HepG2 (cell line): ENCODE measurements around the gene HMGB4. TPM values are rescaled to one million over a fixed set of nuclear protein-coding genes. Genes with fewer than 3 reads are reported as not detected.

Experiments used
- ATAC-seq: fragments of 200-7000 bp; cut with Tn5 transposase; 3 replicates; pipeline ENCODE4 v1.9.1; 2020; ENCODE audit warnings: mild to moderate bottlenecking, moderate library complexity
- BruUV-seq: library from RNA; stranded (reverse); fragments of 400-500 nt; replicated peaks from 2 replicates; lab custom pipeline; 2021; lab: Mats Ljungman, UMichigan
- CTCF ChIA-PET: fragments of 300-600 bp; formaldehyde crosslinking; extraction: SDS; loops from one replicate; lab custom pipeline; 2021; ENCODE audit warnings: low total read pairs, inconsistent platforms, low intra/inter-chr PET ratio; lab: Yijun Ruan, JAX
- POLR2A ChIA-PET: fragments of 350-600 bp; sonication (Branson Sonifier 250); formaldehyde crosslinking; loops from one replicate; lab custom pipeline; 2020; ENCODE audit warnings: antibody characterized with exemption, inconsistent platforms; lab: Yijun Ruan, JAX
- DNase-seq: peaks from one replicate; pipeline ENCODE4 v3.0.0-alpha.2; 2015; ENCODE audit warnings: low spot score
- FAIRE-seq: peaks from 3 replicates; lab custom pipeline; 2011; peaks lifted over from hg19 to GRCh38; lab: Jason Lieb, UNC
- H2AFZ ChIP-seq: one replicate; pipeline ENCODE4 v1.6.1; 2011; ENCODE audit warnings: low read length, inconsistent platforms
- H3K27ac ChIP-seq: fragments of 300-600 bp; 3 replicates; pipeline ENCODE4 v1.8.0; 2011; ENCODE audit warnings: mixed run types, mild to moderate bottlenecking, mixed read lengths, low read length, inconsistent platforms; ENCODE audit not compliant: insufficient read depth; ENCODE audit errors: extremely low read length
- H3K27me3 ChIP-seq, 2 experiments: fragments of 200-600 bp in 1 of 2; 2 replicates in 1 of 2; 3 replicates in 1 of 2; pipeline versions ENCODE4 v1.6.0 to v1.8.0; 2011; ENCODE audit warnings: low read length in 2 of 2, mild to moderate bottlenecking in 2 of 2, moderate library complexity in 2 of 2, inconsistent platforms in 1 of 2; ENCODE audit not compliant: insufficient read depth in 2 of 2, control insufficient read depth in 1 of 2
- H3K36me3 ChIP-seq, 2 experiments: fragments of 200-600 bp in 1 of 2; replicated peaks in 1 of 2; 2 replicates in 1 of 2; 3 replicates in 1 of 2; pipeline versions ENCODE4 v1.5.1 to v1.8.0; 2011; ENCODE audit warnings: low read length in 2 of 2, inconsistent platforms in 1 of 2; ENCODE audit not compliant: insufficient read depth in 2 of 2, control insufficient read depth in 1 of 2
- H3K4me1 ChIP-seq: 2 replicates; pipeline ENCODE4 v1.5.1; 2012; ENCODE audit warnings: low read length, inconsistent platforms; ENCODE audit not compliant: insufficient read depth
- H3K4me2 ChIP-seq: 2 replicates; pipeline ENCODE4 v1.6.0; 2011; ENCODE audit warnings: low read depth, low read length, inconsistent platforms
- H3K4me3 ChIP-seq, 3 experiments: fragments of 200-600 bp in 1 of 3; sonication (generic), shearing (Covaris generic) in 1 of 3; replicated peaks in 1 of 3; 2 replicates each; pipeline ENCODE4 v1.5.1; 2011 to 2016; ENCODE audit warnings: low read length in 3 of 3, inconsistent platforms in 2 of 3, low read depth in 2 of 3, mild to moderate bottlenecking in 2 of 3, control low read depth in 1 of 3, mixed read lengths in 1 of 3; ENCODE audit not compliant: insufficient read depth in 1 of 3
- H3K79me2 ChIP-seq: one replicate; pipeline ENCODE4 v1.6.1; 2011; ENCODE audit warnings: low read length, inconsistent platforms; ENCODE audit not compliant: insufficient read depth
- H3K9ac ChIP-seq: 2 replicates; pipeline ENCODE4 v1.6.0; 2011; ENCODE audit warnings: mild to moderate bottlenecking, low read depth, low read length, inconsistent platforms; ENCODE audit not compliant: insufficient read depth
- H3K9me3 ChIP-seq: 2 replicates; pipeline ENCODE4 v1.5.1; 2012; ENCODE audit warnings: mild to moderate bottlenecking, low read length
- H4K20me1 ChIP-seq: 2 replicates; pipeline ENCODE4 v1.6.0; 2011; ENCODE audit warnings: inconsistent platforms, mild to moderate bottlenecking, low read length, moderate library complexity; ENCODE audit not compliant: insufficient read depth
- CREB3 ChIP-seq: sonication (generic); formaldehyde crosslinking; IDR thresholded peaks from 2 replicates; pipeline ENCODE4 v1.5.0; 2020; ENCODE audit warnings: missing genetic modification reagents
- GLMP ChIP-seq: sonication (generic); formaldehyde crosslinking; IDR thresholded peaks from 2 replicates; pipeline ENCODE4 v1.9.0; 2021; ENCODE audit warnings: missing genetic modification reagents, mild to moderate bottlenecking, borderline replicate concordance
- JUN ChIP-seq: sonication (generic); formaldehyde crosslinking; IDR thresholded peaks from 2 replicates; pipeline ENCODE4 v1.4.0; 2020; ENCODE audit warnings: mild to moderate bottlenecking, missing genetic modification reagents
- KAT7 ChIP-seq: IDR thresholded peaks from 2 replicates; pipeline ENCODE4 v1.6.1; 2018; ENCODE audit warnings: borderline replicate concordance, missing compliant biosample characterization
- NCOR1 ChIP-seq: fragments of 200-600 bp; sonication (generic); IDR thresholded peaks from 2 replicates; pipeline ENCODE4 v1.7.0; 2017; ENCODE audit warnings: antibody characterized with exemption, low read length, borderline replicate concordance
- NFIC ChIP-seq: IDR thresholded peaks from 2 replicates; pipeline ENCODE4 v1.6.1; 2012; ENCODE audit warnings: mild to moderate bottlenecking, low read length, inconsistent platforms
- PRDM10 ChIP-seq: sonication (generic); formaldehyde crosslinking; IDR thresholded peaks from 2 replicates; pipeline ENCODE4 v1.4.0; 2020; ENCODE audit warnings: low read depth, missing genetic modification reagents
- RBAK ChIP-seq: sonication (generic); formaldehyde crosslinking; IDR thresholded peaks from 2 replicates; pipeline ENCODE4 v1.5.1; 2020; ENCODE audit warnings: mild to moderate bottlenecking, missing genetic modification reagents
- TAF15 ChIP-seq: fragments of 200-400 bp; formaldehyde crosslinking; IDR thresholded peaks from one replicate; pipeline ENCODE4 v1.6.1; 2018; ENCODE audit warnings: mild to moderate bottlenecking, low read depth, low read length; ENCODE audit not compliant: poor library complexity, severe bottlenecking
- TGIF2 ChIP-seq: IDR thresholded peaks from 2 replicates; pipeline ENCODE4 v1.6.1; 2016; ENCODE audit warnings: control low read depth, missing compliant biosample characterization
- ZKSCAN1 ChIP-seq: fragments of 150-350 bp; IDR thresholded peaks from 2 replicates; pipeline ENCODE4 v1.6.1; 2014; ENCODE audit warnings: low read length
- ZNF34 ChIP-seq: sonication (generic); formaldehyde crosslinking; IDR thresholded peaks from 2 replicates; pipeline ENCODE4 v1.4.0; 2020; ENCODE audit warnings: mild to moderate bottlenecking, missing genetic modification reagents, borderline replicate concordance
- ZNF564 ChIP-seq: sonication (generic); formaldehyde crosslinking; IDR thresholded peaks from 2 replicates; pipeline ENCODE4 v1.8.1; 2023; ENCODE audit warnings: mild to moderate bottlenecking, missing genetic modification reagents
- WGBS: methylation state at CpG from one replicate; pipeline ENCODE4 v1.1.6; 2017; ENCODE audit warnings: low lambda C conversion rate; 5-methylcytosine and 5-hydroxymethylcytosine counted together
- in situ Hi-C: cut with HindIII; loops from 2 replicates; pipeline ENCODE4 v1.10.0; 2017; ENCODE audit warnings: low pct_unique_long_range_greater_than_20kb; ENCODE audit not compliant: extremely low pct_ligation_motif_present
- intact Hi-C: fragments of 100-400 bp; cut with micrococcal nuclease; formaldehyde crosslinking; loops from one replicate; pipeline ENCODE4 v1.10.0; 2022; ENCODE audit not compliant: unreplicated experiment
- polyA plus RNA-seq, 8 experiments: library from polyadenylated mRNA; depleted of rRNA in 3 of 8; stranded (reverse) in 7 of 8; unstranded in 1 of 8; fragments of >200 nt; fragmentation: Illumina TruSeq in 4 of 8; extraction: Trizol in 4 of 8; gene quantifications; 2 replicates each; pipeline versions ENCODE4 v1.2.1 to v1.2.3, GENCODE V29; 2011 to 2016; ENCODE audit warnings: low read depth in 4 of 8, missing spikeins in 1 of 8, mixed read lengths in 1 of 8; ENCODE audit not compliant: insufficient read depth in 1 of 8
- total RNA-seq, 5 experiments: library from RNA; depleted of rRNA; stranded (reverse); fragments of >200 nt; fragmentation: Illumina TruSeq; extraction: Trizol; gene quantifications; 2 replicates each; pipeline ENCODE4 v1.2.3, GENCODE V29; 2016; ENCODE audit warnings: low read depth in 1 of 5
- TF ChIP-seq, protein P1 (sequence below): sonication (generic); formaldehyde crosslinking; IDR thresholded peaks from 2 replicates; pipeline ENCODE4 v1.9.0; 2022; ENCODE audit warnings: missing genetic modification reagents, mild to moderate bottlenecking, borderline replicate concordance

The HMGB4 gene
- total and polyA plus RNA-seq, 2 of the 13 experiments (the other 11 are each of a cell fraction or from before 2014, with no cell fraction given): not detected

GRCh38 chr1:33908324-33908956, 44.6 kb downstream of the HMGB4 start:
- H3K27ac ChIP-seq: no peak overlapping the region
- DNase-seq (no peak), ATAC-seq (no peak), FAIRE-seq (no peak)
- H3K36me3 ChIP-seq: no peaks in the 10 kb centered on the region
- no peaks in the 10 kb centered on the region for H3K79me2 ChIP-seq
- POLR2A ChIA-PET: no interaction called here
- 27% methylated on average over 7 of the region's 11 CpGs for whole genome bisulfite sequencing
- in situ Hi-C loops (no loop called here), intact Hi-C loops (no loop called here)
- no peaks in the 10 kb centered on the region for H3K4me1 ChIP-seq
- CTCF ChIA-PET: no interaction called here
- TF ChIP-seq NCOR1: no peak
- TF ChIP-seq, protein P1, sequence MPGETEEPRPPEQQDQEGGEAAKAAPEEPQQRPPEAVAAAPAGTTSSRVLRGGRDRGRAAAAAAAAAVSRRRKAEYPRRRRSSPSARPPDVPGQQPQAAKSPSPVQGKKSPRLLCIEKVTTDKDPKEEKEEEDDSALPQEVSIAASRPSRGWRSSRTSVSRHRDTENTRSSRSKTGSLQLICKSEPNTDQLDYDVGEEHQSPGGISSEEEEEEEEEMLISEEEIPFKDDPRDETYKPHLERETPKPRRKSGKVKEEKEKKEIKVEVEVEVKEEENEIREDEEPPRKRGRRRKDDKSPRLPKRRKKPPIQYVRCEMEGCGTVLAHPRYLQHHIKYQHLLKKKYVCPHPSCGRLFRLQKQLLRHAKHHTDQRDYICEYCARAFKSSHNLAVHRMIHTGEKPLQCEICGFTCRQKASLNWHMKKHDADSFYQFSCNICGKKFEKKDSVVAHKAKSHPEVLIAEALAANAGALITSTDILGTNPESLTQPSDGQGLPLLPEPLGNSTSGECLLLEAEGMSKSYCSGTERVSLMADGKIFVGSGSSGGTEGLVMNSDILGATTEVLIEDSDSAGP (CRISPR knock-in tag): no peak
- no peak for TF ChIP-seq ZNF564 (CRISPR knock-in tag)
- TF ChIP-seq TAF15: no peak
- TF ChIP-seq NFIC: no peak
- TF ChIP-seq ZKSCAN1: no peak
- TF ChIP-seq RBAK (CRISPR knock-in tag): no peak
- TF ChIP-seq JUN: no peak
- TF ChIP-seq KAT7 (CRISPR knock-in tag): no peak
- TF ChIP-seq PRDM10 (CRISPR knock-in tag): no peak
- no peak for TF ChIP-seq CREB3
- TF ChIP-seq TGIF2 (CRISPR knock-in tag): no peak
- TF ChIP-seq GLMP (CRISPR knock-in tag): no peak
- no peak for TF ChIP-seq ZNF34 (CRISPR knock-in tag)
- no peak overlapping the region for H3K4me3 ChIP-seq
- H3K9me3 ChIP-seq: no peaks in the 10 kb centered on the region
- no TSS peak for BruUV-seq
- H4K20me1 ChIP-seq: no peaks in the 10 kb centered on the region
- no peak overlapping the region for H2AFZ ChIP-seq
- peaks cover 0 to 5% of the 10 kb centered on the region in 2 experiments; a peak in 2 of 5 replicates for H3K27me3 ChIP-seq
- no peak overlapping the region for H3K9ac ChIP-seq
- no peak overlapping the region for H3K4me2 ChIP-seq
